ENCODE measurements around the gene SNRK.

Gene SNRK

DNA sequence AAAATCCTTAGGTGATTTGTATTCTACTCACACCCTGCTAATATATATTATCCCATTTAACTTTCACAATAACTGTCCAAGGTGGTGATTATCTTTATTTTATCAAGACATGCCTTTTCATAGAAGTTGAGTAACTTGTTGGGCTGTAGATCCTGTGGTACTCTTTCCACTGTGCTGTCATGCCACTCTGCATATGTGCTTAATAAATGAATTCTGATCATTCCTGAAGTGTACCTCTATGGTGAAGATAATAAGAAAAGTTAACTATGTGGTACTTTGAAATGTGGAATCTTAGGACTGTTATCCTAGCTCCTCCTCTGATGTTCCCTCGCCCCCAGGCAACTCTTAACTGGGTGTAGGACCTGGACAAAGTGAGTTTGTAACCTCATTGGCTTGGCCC lies 5.2 kb downstream of the SNRK start:
- TF ChIP-seq ZFX (IDR thresholded peaks at IDR 0.05; ENCODE audit: borderline replicate concordance) = no peak
- TF ChIP-seq, protein P1, sequence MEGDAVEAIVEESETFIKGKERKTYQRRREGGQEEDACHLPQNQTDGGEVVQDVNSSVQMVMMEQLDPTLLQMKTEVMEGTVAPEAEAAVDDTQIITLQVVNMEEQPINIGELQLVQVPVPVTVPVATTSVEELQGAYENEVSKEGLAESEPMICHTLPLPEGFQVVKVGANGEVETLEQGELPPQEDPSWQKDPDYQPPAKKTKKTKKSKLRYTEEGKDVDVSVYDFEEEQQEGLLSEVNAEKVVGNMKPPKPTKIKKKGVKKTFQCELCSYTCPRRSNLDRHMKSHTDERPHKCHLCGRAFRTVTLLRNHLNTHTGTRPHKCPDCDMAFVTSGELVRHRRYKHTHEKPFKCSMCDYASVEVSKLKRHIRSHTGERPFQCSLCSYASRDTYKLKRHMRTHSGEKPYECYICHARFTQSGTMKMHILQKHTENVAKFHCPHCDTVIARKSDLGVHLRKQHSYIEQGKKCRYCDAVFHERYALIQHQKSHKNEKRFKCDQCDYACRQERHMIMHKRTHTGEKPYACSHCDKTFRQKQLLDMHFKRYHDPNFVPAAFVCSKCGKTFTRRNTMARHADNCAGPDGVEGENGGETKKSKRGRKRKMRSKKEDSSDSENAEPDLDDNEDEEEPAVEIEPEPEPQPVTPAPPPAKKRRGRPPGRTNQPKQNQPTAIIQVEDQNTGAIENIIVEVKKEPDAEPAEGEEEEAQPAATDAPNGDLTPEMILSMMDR (IDR thresholded peaks at IDR 0.05) = no peak
- H3K27ac ChIP-seq = no peak overlapping the region

DNA sequence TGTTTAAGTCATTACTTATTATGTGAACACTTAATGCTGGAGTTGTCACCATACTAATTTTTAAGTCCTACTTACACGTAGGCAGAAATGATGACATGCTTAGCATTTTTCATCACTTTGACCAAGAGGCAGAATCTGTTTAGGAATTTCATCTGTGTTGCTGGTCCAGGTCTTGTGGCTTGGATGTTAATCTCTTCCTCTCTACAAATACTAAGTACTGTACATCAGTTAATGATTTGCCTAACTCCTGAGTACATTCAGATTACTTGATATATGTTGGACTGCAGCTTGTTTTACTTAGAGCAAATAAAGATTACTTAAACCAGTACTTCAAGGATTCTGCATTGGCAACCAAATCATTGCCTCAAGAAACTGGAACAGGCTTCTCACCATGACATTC lies 8.6 kb downstream of the SNRK start:
- TF ChIP-seq ZFX (IDR thresholded peaks at IDR 0.05; ENCODE audit: borderline replicate concordance) = no peak
- TF ChIP-seq, protein P1 (IDR thresholded peaks at IDR 0.05) = no peak
- H3K27ac ChIP-seq = peak overlapping the region; percentile 34; the same call in 1 of the 2 replicates

DNA sequence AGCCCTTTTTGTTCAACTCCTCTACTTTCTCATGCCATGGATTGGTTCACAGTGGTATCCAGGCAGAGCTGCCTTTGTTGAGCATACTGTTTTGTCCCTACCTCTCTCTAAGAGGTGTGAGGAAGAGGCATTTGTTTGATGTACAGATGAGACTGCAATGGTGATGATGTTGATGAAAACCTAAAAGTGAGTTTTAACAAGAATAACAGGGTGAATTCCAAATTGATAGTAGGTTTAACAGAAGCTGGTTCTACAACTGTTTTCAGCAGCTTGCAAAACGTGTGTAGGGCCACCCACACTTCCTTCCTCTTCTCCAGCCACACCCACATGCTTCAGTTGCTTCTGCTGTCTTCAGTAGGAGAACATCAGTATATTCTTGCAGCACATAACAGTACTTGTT lies 10.2 kb downstream of the SNRK start:
- no peak for TF ChIP-seq ZFX (IDR thresholded peaks at IDR 0.05; ENCODE audit: borderline replicate concordance)
- TF ChIP-seq, protein P1 (IDR thresholded peaks at IDR 0.05) = no peak
- H3K27ac ChIP-seq = no peak overlapping the region

DNA sequence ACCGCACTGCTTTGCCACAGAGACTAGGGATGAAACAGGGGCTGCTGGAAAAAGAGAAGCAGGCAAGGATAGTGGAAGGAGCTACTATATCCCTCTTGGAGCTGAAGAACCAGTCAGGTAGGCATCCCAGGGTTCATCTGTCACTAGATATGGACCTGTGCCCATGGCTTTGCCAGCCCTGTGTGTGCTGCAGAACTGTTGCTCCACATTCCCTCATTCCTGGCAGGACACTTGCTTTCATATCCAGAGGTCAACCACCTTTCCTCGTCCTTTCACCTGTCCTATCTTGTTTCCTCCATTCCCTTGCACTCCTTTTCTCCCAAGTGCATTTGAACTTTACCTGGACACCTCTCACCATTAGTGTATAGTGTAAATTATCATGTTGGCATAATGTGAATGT lies 12.0 kb downstream of the SNRK start:
- no peak overlapping the region for H3K27ac ChIP-seq

DNA sequence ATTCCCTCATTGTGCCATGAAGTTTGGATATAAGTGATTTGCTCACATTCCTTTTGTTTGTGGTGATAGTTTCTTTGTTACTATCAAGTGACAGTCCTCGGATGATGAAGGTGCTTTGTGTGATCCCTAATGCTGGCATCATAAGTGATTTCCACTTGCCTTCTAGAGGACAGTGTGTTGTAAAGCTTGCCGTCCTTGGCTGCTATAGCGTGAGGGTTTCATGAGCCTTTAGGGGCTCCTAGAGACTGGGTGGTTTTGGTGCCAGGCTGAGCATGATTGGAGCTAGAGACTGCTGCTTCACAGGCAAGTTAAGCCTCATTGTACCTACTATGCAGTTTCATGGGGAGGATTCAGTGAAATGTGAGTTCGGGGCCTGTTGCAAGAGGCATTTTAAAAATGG lies 12.4 kb downstream of the SNRK start:
- no peak overlapping the region for H3K27ac ChIP-seq
- TF ChIP-seq ZFX (IDR thresholded peaks at IDR 0.05; ENCODE audit: borderline replicate concordance) = no peak
- TF ChIP-seq, protein P1 (IDR thresholded peaks at IDR 0.05) = no peak

More for the DNA sequence above, 12.0 kb downstream of the SNRK start:
- TF ChIP-seq, protein P1 (IDR thresholded peaks at IDR 0.05) = no peak
- TF ChIP-seq ZFX (IDR thresholded peaks at IDR 0.05; ENCODE audit: borderline replicate concordance) = no peak

DNA sequence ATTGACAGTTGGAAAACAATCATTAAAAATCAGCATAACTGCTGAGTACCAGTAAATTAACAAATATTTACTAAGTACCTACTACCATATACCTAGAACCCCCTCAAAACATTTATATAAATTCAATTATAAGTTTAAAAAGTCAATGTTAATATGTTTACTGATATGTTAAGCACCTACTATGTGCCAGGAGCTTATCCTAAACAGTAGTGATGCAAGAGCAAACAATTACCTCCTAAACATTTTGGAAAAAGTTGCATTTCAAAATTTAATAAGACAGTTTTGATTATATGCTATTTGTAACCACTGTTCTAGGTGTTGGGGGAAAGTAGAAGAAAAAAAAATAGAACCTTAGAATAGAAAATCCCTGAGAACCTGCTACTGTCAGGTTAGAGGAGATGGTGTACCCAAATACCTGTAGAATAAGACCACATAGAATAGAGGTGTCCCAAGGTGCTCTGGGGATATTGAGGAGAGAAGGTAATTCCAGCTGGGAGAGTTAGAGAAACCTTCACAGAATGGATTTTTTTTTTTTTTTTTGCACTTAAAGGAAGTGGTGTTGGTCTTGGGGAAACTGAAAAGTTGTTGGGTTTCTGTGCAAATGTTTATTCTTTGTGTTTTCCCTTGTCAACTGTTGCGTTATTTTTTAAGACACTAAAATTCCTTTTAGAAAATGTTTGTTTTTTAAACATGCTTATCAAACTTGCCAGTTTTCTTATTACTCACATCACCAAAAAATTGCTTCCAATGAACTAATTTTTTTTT lies 16.0 kb downstream of the SNRK start:
- no peak overlapping the region for H3K27ac ChIP-seq
- TF ChIP-seq, protein P1 (IDR thresholded peaks at IDR 0.05) = no peak
- TF ChIP-seq ZFX (IDR thresholded peaks at IDR 0.05; ENCODE audit: borderline replicate concordance) = no peak

DNA sequence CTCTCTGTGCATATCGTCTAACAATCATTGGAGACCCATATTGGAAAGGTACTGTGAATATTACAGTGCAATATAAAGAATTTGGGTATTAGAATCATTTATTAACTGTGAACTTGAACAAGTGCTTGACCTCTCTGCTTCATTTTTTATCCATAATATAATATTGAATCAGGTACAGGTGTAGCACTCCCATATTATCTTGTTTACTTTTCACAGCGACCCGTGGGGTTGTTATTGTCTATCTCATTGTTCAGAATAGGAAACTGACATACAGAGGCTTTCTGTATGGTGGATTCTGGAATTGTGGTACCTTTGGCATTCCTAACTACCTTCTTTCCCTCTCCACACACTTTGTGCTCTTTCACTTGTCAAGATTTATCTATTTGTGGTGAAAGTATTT lies 17.8 kb downstream of the SNRK start:
- H3K27ac ChIP-seq = no peak overlapping the region
- TF ChIP-seq, protein P1 (IDR thresholded peaks at IDR 0.05) = no peak
- no peak for TF ChIP-seq ZFX (IDR thresholded peaks at IDR 0.05; ENCODE audit: borderline replicate concordance)
